ENCODE measurements around the gene RAB17.

GRCh38 chr2:237633061-237633561 lies 42.6 kb upstream of the RAB17 start:
- TF ChIP-seq CTCF (IDR thresholded peaks at IDR 0.05; ENCODE audit: poor library complexity) (no peak), EZH2phosphoT487 (IDR thresholded peaks at IDR 0.05; ENCODE audit: low read depth, severe bottlenecking, unreplicated experiment) (no peak)

All from hepatocyte (in vitro differentiated cells).